TTC549 (cell line): ENCODE data around the gene ADAMTS3.

ENCODE experiments used
- FAIRE-seq: peaks from 2 replicates; lab custom pipeline; 2012; peaks lifted over from hg19 to GRCh38; lab: Jason Lieb, UNC

Gene ADAMTS3

DNA sequence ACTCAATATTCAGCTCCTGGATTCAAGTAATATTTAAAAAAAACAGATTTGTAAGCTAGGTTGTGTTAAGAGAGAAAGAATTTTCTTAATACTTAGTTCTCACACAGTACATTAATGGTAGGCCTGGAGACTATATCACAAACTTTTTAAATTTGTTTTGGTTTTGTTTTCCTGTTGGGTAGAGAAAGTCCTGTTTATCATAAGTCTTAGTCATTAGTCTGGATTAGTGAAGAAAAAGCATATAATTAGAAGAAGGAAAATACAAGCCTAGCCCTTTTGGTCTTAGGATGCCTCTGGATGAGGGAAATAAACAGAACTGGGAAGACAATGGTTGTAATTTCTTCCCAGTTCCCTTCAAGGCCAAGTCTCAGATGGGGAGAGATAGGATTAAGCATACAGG lies 163.6 kb downstream of the ADAMTS3 start:
- FAIRE-seq: no peak

DNA sequence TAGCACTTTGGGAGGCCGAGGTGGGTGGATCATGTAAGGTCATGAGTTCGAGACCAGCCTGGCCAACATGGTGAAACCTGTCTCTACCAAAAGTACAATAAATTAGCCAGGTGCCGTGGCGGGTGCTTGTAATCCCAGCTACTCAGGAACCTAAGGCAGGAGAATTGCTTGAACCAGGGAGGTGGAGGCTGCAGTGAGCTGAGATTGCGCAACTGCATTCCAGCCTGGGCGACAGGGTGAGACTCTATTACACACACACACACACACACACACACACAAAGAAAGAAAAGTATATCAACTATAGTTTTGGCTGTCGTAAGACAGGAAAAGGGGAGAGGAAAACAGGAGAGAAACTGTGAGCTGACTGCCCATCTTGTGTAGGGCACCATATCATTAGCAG lies 171.7 kb downstream of the ADAMTS3 start:
- FAIRE-seq: no peak

DNA sequence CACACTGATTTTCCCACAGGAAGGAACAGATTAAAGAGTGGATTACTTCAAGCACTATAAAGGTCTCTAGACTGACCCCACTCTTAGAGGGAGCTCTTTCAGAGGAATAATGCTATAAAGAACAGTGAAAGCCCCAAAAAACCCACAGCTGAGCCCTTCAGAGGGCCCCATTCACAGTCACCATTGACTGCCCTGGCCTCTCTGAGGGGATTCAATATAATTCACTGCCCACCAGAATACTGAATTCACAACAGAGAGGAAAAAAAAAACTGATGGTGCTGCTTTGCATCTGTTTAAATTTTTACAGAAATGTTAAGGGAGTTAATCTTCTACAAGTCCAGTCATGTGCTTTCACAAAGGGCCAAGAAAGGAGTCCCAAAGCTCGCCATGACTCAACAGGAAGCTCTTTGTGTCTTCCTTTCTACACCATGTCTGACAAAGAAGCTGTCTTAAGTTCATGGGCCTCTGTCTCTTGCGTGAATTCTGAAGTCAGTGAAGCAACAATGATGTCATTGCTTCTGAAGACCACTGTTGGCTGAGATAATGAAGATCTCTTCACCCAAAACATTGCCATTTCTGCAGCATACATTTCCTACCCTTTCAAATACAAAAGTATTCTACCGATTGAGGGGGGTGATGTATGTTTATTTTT lies 174.9 kb downstream of the ADAMTS3 start:
- no peak for FAIRE-seq

DNA sequence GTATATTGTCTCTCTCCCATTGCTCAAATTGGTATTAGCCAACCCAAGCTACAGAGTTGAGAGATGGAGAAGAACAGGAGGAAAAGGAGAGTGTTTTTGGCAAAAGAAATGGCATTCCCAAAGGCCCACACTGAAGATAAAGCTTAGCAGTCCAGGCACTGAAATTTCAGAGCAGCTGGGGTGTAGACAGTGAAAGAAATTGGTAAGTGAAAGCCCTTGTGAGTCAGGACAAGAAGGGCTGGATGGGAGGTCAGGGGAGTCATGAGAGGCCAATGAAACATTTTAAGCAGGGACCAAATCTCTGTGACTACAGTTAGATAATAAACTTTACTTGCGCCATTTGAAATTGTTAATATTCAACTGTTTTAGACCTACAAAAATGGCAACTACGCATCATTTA lies 177.7 kb downstream of the ADAMTS3 start:
- no peak for FAIRE-seq

DNA sequence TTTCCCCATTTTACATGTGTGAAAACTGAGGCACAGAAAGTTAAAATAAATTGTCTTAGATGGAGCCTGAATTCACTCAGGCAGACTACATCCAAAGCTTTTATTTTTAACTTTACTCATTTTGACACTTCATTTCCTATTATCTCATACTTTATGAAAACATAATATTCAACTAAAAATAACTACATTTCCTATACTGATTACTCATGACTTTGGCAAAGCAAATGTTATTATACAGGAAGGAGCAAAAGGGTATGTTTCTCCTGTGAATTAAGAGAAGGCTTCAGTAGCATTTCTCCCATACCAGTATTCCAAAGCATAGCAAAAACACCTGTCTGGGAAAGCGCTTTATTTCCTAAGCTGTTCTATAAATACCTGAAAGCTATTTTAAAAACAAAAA lies 178.6 kb downstream of the ADAMTS3 start:
- no peak for FAIRE-seq

DNA sequence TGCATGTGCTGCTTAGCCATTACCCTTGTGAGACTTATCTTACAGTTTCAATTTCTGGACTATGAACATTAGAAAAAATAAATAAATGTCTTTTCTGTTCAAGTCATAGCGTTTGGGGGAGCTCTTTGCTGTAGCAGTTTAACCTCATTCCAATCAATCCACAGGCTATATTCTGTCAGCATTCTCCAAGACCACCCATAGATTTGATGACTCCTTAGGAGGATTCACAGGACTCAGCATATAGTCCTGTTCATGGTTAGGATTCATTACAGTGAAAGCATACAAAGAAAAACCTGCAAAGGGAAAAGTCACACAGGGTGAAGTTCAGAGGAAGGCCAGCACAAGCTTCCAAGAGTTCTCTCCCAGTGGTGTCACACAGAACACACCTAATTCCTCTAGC lies 180.5 kb downstream of the ADAMTS3 start:
- no peak for FAIRE-seq

DNA sequence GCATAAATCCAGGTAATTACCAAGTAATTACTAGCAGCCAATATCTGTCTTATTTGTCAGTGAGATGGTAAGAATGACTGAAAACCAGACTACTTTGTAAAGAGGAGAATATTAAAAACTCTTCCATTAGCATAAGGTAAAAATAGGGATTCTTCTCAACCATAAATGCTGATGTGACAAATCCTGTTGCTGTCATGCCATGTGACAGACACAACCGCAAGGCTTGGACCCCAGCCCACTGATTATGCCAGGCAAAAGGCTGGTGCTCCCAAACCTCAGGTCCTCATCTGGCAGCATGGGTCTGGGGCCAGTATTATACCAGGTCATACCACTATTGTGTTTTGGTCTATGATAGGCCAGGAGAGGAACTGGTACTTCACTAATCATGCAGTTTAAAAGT lies 181.1 kb downstream of the ADAMTS3 start:
- FAIRE-seq: no peak

DNA sequence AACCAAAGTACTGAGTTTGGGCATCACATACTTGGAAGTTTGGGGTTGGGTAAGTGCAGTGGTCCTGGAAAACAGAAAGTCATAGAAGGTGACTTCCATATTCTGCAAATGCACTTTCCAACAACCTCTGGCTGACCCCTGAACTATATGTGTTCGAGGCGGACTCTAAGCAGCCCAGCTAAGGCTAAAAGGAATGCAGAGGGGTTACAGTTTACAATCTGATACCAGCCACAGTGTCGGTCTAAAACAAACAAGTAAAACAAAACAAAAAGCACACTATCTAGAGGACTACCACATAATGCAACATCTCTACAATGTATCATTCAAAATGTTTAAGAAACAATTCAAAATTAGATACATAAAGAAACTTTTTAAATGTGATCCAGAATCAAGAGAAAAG lies 185.6 kb downstream of the ADAMTS3 start:
- no peak for FAIRE-seq

DNA sequence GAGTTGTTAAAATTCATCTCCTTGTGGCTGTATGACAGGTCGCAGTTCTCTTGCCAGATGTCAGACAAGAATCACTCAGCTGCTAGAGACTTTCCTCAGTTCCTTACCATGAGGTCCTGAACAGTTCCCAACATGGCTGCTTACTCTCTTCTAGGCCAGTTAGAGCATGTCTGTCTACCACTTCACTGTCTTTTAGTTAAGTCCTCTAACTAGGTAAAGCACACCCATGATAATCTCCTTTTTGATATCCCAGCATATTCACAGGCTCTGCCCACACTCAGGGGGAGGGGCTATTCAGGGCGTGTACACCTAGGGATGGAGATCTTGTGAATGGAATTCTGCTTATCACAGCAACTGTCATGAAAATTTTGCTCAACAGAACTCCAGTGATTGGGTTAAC lies 190.1 kb downstream of the ADAMTS3 start:
- no peak for FAIRE-seq

DNA sequence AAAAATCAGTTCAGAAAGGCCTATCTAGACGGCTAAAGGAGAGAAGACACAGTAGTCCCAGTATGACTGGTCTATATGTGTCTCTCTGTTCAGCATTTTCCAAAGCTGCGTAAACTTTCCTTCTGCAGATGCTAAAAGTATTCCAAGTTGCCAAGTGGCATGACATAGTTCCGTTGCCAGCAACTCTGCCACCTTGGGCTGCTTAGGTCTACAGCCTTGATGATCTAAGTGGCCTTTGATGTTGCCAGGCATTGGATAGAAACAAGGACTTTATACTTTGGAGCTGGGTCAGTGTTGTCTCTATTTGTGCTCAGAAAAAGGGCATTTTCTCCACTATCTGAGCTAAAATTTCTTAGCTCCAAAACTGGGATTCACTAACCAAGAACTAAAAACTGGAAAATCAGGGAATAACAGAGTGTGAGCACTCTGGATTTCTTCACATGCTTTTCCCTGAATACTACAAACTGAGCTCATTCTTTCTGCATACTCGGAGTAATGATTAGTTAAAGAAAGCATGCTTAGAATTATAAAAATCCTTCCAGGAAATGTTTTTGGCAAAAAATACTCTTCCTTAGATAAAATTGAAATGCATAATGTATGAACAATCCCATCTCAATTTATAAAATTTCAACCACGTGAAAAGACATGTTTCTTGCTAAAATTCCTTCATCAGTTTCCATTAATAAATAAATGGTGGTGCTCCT lies 191.4 kb downstream of the ADAMTS3 start:
- FAIRE-seq: no peak

DNA sequence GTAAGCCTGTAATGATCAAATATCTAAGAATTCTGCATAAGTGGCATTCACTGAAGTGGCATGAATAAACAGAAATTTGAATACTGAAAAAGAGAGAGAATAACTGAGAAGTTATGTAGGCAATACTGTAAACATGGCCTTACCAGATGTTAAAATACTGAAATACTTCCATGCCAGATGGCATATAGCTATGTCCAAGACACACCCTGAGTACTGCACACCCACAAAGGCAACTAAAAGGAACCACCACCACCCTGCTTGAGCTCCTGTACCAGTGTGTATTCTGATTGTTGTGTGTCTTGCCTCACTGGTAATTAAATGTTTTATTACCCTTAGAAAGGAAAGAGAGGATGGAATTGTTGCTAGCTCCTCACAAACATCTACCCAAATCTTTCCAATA lies 192.1 kb downstream of the ADAMTS3 start:
- FAIRE-seq: no peak

DNA sequence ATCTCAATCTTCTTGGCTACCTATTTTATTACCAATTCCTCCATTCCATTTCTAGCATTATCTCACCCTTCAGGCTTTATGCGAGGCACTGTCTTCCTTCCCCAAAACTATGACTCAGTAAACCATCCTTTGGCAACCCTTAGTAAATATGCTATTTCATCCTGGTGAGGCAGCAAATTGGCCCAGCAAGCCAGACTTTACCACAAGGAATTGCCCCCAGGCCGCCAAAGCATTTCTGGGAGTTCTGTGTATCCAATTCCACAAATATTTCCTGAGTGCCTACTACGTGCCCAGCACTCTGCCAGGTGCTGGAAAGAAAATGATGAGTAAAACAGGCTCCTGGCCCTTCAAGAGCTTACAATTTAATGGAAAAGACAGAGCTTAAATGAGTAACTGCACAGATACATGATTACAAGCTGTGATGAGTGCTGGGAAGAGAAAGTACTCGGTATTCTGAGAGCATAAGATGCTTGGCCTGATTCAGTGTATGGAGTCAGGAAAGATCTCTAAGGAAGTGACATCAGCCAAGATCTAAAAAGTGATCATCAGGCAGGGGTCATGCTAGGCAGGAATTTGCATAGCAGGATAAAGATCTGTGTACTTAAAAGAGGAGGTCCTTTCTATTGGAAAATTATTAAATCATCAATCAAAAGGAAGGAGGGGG lies 193.8 kb downstream of the ADAMTS3 start:
- FAIRE-seq: no peak

DNA sequence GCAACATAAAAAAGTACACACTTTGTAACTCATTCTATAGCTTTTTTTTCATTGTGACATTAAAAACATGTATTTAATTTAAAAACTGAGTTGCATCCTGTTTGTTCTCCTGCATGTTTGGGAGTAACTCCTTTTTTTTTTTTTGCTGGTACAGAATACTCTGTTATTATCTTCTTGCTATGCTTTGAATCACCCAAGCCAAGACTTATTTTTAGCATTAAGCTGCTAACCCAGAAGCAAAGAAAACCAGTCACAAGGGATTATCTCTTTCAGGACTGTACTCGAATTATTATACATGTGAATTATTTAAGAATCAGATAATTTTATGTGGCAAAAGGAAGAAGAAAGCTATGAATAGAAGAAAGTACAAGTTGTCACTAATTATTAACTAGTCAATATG lies 194.9 kb downstream of the ADAMTS3 start:
- FAIRE-seq: no peak

DNA sequence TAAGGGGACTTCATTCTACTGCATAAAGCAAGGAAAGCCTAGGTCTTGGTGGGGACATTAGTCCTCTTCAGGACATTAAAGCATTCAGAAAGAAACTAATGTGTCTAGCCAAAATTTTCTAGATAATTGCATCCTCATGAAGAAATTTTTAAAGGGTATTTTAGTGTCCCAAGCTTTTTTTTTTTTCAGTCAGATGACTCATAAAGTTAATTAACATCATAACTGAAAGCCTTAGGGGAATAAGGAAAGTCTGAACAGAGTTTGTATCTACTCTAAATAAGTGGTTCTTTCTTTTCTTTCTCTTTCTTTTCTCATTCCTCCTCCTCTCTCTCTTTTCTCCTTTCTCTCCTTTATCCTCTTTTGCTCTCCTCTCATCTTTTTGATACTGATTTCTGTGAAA lies 202.4 kb downstream of the ADAMTS3 start:
- no peak for FAIRE-seq

DNA sequence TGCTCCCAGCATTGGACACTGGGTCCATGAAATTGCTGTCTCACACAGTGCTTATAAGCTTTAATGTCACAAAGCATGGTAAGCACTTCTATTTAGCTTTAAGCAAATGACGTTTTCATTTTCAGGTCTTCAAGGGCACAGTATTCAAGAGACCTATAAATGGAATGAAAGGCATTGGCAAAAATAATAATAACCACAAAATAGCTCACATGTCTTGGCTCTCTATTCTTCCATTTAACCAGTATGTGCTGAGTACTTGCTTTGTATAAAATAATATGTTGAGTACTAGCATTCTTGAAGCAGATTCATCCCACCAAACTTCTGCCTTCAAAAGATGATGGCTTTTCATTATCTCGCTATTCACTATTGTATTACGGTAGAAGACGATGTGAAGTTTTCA lies 203.0 kb downstream of the ADAMTS3 start:
- no peak for FAIRE-seq

DNA sequence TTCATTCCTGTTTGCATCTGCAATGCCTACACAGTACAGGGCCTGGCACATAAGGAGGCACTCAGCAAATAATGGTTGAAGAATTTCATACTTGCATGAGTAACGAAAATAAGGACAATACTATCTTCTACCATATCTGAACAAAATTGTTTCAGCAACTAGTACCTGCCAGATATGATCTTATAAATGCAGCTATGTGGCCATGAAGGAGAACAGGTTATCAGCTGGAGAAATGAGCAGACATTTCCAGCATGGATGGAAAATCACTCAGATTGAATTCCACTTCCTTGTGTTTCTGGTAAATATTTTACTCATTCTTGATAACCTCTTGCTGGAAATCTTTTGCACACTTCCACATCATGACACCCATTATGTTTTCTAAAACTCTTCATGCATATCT lies 204.0 kb downstream of the ADAMTS3 start:
- FAIRE-seq: no peak

DNA sequence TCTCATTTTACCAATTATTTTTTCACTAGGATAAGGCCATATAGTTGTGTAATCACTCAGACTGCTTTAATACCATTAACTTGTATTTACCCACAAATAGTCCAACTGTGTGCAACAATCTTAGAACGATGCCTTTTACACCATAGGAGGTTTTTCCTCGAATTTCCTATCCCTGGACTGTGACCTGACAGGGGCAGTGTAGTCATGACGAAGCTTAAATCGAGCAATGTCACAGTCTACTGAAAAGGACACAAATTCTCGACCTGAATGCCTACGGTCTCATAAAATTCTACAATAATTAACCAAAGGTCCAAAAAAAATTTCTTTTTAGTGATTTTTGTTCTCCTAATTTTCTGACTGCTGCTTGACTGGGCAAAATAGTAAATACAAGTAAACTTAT lies 208.9 kb downstream of the ADAMTS3 start:
- FAIRE-seq: no peak

DNA sequence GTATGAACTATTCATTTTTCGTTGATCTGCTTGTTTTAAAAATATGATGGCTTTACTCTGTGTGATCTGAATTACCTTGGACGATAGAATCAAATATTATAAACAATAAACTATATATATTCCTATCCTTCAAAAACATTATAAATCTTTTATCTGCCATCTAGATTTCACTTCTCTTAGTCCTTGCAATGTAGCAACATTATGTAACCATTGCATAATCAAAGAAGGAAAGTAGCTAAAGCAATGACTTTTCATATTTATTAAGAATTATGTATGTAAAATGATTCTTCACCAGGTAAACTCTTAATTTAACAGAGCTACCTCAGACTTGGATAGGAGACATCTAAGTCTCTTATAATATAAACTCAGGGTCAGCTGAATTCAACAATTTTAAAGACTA lies 210.5 kb downstream of the ADAMTS3 start:
- FAIRE-seq: no peak

DNA sequence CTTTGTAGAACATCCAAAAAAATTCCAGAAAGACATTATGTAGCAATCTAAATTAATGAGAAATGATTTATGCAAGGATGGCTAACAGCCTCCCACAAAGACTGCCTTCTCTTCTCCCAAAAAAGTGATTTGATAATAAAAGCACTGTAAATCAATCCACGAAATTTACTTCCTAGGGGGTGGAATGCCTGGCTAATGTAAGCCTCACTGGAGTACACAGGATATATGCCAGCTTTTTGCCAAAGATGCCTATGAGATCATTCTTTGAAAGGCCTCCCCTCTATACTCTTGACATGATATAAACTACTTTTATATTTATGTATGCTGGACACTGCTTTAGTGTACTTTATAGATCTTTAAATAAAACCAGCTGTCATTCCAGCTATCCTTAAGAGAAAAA lies 211.1 kb downstream of the ADAMTS3 start:
- no peak for FAIRE-seq

DNA sequence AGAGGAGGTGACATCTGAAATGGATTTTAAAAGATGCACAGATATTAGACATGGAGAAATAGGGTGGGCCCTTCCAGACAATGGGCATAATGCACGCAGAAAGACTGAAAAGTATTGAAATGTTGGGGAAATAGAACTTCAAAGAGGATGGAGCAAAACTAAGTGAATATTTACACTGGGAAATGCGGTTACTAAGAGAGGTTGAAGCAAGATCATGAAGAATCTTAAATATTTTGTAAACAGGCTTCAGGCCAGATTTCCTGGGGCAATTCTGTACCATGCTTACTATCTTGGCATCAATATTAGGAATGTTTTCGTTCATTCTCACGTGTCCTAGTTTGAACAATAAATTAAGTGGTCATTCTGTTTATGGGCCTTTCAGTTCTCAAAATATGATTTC lies 216.3 kb downstream of the ADAMTS3 start:
- FAIRE-seq: no peak

DNA sequence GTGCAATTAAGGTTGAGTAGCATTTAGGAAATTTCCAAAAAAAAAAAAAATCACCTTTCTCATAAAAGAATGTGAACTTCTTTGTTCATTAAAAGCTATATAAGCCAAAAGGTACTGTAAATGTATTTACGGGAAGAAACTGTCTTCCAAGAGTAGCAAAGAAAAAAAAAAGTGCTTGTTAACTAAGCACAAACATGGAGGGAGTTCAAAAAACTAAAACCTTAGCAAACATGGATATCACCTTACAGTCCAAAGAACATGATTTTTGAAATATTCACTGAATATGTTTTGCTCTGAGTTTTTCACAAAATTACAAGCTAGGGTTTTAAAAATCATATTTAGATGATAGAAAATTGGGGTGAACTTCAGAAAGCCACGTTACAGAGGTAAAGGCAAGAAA lies 217.5 kb downstream of the ADAMTS3 start:
- FAIRE-seq: no peak

DNA sequence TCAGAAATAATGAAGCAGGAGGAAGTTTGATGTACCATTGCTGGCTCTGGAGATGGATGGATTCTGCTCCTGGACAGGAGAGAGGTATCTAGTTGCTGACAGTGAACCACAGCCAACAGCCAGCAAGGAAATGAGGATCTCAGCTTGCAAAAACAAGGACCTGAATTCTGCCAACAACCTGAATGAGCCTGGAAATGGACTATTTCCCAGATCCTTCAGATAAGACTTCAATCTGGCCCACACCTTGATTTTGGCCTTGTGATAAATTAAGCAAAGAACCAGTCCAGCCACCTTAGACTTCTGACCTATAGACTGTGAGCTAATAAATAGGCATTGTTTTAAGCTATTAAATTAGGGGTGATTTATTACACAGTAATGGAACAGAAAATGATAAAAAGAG lies 220.3 kb downstream of the ADAMTS3 start:
- no peak for FAIRE-seq

DNA sequence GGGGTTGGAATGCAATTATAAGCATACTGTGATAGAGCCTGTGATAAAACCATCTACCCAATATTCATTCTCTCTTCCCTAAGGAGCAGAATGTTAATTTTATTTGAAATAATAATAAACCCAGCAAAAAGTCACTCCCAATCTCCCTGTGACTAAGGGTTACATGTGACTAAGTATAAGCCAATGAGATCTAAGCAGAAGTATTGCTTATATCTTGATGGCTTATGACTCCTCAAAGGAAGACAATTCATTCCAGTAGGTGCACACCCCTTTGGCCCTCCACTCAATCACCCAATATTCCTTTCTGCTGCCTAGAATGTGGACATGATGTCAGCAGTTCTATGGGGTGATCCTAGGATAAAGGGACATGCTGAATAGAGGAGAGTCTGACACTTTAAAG lies 224.6 kb downstream of the ADAMTS3 start:
- FAIRE-seq: no peak

DNA sequence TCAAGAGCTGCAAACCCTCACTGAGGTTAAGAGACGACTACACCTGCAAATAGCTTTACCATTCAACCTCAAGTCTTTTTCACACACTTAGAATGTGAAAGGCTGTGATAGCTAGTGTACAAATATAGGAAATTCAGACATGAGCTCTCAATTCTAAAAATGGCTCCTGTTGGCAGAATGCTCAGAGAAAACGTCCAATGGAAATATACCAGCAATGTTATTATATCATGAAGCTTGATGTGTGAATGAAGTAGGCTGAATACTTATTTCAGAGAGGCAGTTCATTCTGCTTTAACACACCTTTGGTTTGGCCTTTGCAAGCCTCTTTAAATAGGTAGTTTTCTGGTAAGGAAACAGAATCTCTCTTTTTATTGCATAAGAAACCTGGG lies 227.6 kb downstream of the ADAMTS3 start:
- FAIRE-seq: no peak
